A673 (cell line): ENCODE data around the gene TMEM26. TPM values are rescaled to one million over a fixed set of nuclear protein-coding genes. Genes with fewer than 3 reads are reported as not detected.
A peak's percentile ranks its signal among the peaks of the same experiment; 100 is the strongest.

Experiments
- BruUV-seq: library from RNA; stranded (reverse); fragments of 400-500 nt; replicated peaks from 2 replicates; lab custom pipeline; 2021; lab: Mats Ljungman, UMichigan
- CTCF ChIA-PET: fragments of 300-600 bp; sonication (Branson Sonifier 250); formaldehyde crosslinking; loops from one replicate; lab custom pipeline; 2022; ENCODE audit warnings: antibody characterized with exemption; lab: Charles Lee
- POLR2A ChIA-PET: fragments of 300-600 bp; sonication (Branson Sonifier 250); formaldehyde crosslinking; loops from one replicate; lab custom pipeline; 2022; ENCODE audit warnings: antibody characterized with exemption; ENCODE audit not compliant: low non-redundant PET; lab: Charles Lee
- DNase-seq: peaks from one replicate; pipeline ENCODE4 v3.0.0-alpha.2; 2015; ENCODE audit warnings: low spot score
- H3K27ac ChIP-seq: fragments of 200-600 bp; sonication (generic); 2 replicates; pipeline ENCODE4 v1.5.1; 2016; ENCODE audit warnings: mixed run types, low read depth, mild to moderate bottlenecking, mixed read lengths, antibody characterized with exemption, low read length; ENCODE audit not compliant: poor library complexity, severe bottlenecking
- H3K27me3 ChIP-seq: fragments of 200-600 bp; sonication (generic); replicated peaks from 2 replicates; pipeline ENCODE4 v1.6.1; 2017; ENCODE audit warnings: mixed run types, low read depth, mild to moderate bottlenecking, mixed read lengths, antibody characterized with exemption, low read length; ENCODE audit not compliant: insufficient read depth, poor library complexity
- H3K36me3 ChIP-seq: fragments of 200-600 bp; sonication (generic); 2 replicates; pipeline ENCODE4 v1.6.1; 2016; ENCODE audit warnings: mixed run types, mild to moderate bottlenecking, mixed read lengths, antibody characterized with exemption, low read length; ENCODE audit not compliant: insufficient read depth, poor library complexity, severe bottlenecking
- H3K4me1 ChIP-seq: fragments of 200-600 bp; sonication (generic); 2 replicates; pipeline ENCODE4 v1.6.1; 2017; ENCODE audit warnings: mixed run types, mild to moderate bottlenecking, mixed read lengths, antibody characterized with exemption, low read length; ENCODE audit not compliant: insufficient read depth, poor library complexity, severe bottlenecking
- H3K4me3 ChIP-seq: fragments of 200-600 bp; sonication (generic); 2 replicates; pipeline ENCODE4 v1.5.1; 2016; ENCODE audit warnings: low read depth, mixed run types, mild to moderate bottlenecking, mixed read lengths, low read length; ENCODE audit not compliant: poor library complexity, severe bottlenecking
- H3K9me3 ChIP-seq: fragments of 200-600 bp; sonication (generic); 2 replicates; pipeline ENCODE4 v1.6.1; 2016; ENCODE audit warnings: mixed run types, low read depth, mild to moderate bottlenecking, mixed read lengths, antibody characterized with exemption, low read length; ENCODE audit not compliant: poor library complexity, severe bottlenecking
- CTCF ChIP-seq: fragments of 300-800, 200-600 bp; sonication (generic); conservative IDR thresholded peaks from 2 replicates; pipeline ENCODE4 v1.5.1; 2017; ENCODE audit warnings: low read depth, mild to moderate bottlenecking, antibody characterized with exemption, low read length, moderate library complexity, mixed read lengths
- EZH2 ChIP-seq: fragments of 200-600 bp; sonication (generic); IDR thresholded peaks from 2 replicates; pipeline ENCODE4 v1.6.1; 2017; ENCODE audit warnings: borderline replicate concordance, low read depth, mild to moderate bottlenecking, mixed read lengths, antibody characterized with exemption, low read length; ENCODE audit not compliant: poor library complexity, severe bottlenecking
- intact Hi-C: fragments of 100-400 bp; cut with micrococcal nuclease; formaldehyde crosslinking; loops from one replicate; pipeline ENCODE4 v1.10.0; 2022; ENCODE audit not compliant: unreplicated experiment
- total RNA-seq: library from RNA; stranded (reverse); gene quantifications from 2 replicates; pipeline ENCODE4 v1.2.3, GENCODE V29; 2021

Gene TMEM26
- total RNA-seq, 1 experiment from 2014 or later = not detected

- H3K9me3 ChIP-seq = no peaks in the 10 kb centered on the region
- BruUV-seq = no TSS peak
- H3K4me3 ChIP-seq = no peak overlapping the region
- H3K4me1 ChIP-seq = peaks cover 10% of the 10 kb centered on the region
- TF ChIP-seq EZH2 (no peak), CTCF (no peak)
- H3K27me3 ChIP-seq = no peaks in the 10 kb centered on the region
- intact Hi-C loops = no loop called here
- H3K27ac ChIP-seq = no peak overlapping the region
- ChIA-PET POLR2A (no interaction called here), CTCF (no interaction called here)
- no peaks in the 10 kb centered on the region for H3K36me3 ChIP-seq
- DNase-seq = peak; percentile 50
Measured at GRCh38 chr10:61487506-61487905, 34.3 kb upstream of the TMEM26 start.

- H3K36me3 ChIP-seq = no peaks in the 10 kb centered on the region
- H3K27ac ChIP-seq = no peak overlapping the region
- CTCF ChIA-PET = no interaction called here
- no peaks in the 10 kb centered on the region for H3K27me3 ChIP-seq
- no peaks in the 10 kb centered on the region for H3K9me3 ChIP-seq
- peaks cover 10% of the 10 kb centered on the region for H3K4me1 ChIP-seq
- TF ChIP-seq CTCF (no peak), EZH2 (no peak)
- intact Hi-C loops = no loop called here
- no TSS peak for BruUV-seq
- H3K4me3 ChIP-seq = no peak overlapping the region
- no peak for DNase-seq
- POLR2A ChIA-PET = no interaction called here
Measured at GRCh38 chr10:61486738-61487396, 33.7 kb upstream of the TMEM26 start.

- H3K4me3 ChIP-seq = no peak overlapping the region
- no peak for DNase-seq
- peaks cover 10% of the 10 kb centered on the region for H3K4me1 ChIP-seq
- intact Hi-C loops = no loop called here
- no peaks in the 10 kb centered on the region for H3K9me3 ChIP-seq
- CTCF ChIA-PET = no interaction called here
- TF ChIP-seq EZH2 (no peak), CTCF (no peak)
- H3K36me3 ChIP-seq = no peaks in the 10 kb centered on the region
- no TSS peak for BruUV-seq
- H3K27ac ChIP-seq = no peak overlapping the region
- POLR2A ChIA-PET = no interaction called here
- no peaks in the 10 kb centered on the region for H3K27me3 ChIP-seq
Measured at GRCh38 chr10:61486251-61486650, 33.1 kb upstream of the TMEM26 start.
